K562 (cell line): Measurements from ENCODE around the gene MAN1A1. TPM values are rescaled to one million over a fixed set of nuclear protein-coding genes. Genes with fewer than 3 reads are reported as not detected.

Experiments
- ELF2 ChIP-seq: fragments of 250-450 bp; sonication (Bioruptor Pico); IDR thresholded peaks from 2 replicates; pipeline ENCODE4 v1.5.0; 2021; ENCODE audit warnings: mild to moderate bottlenecking
- ETS1 ChIP-seq: conservative IDR thresholded peaks from 2 replicates; pipeline ENCODE4 v1.6.1; 2011; ENCODE audit warnings: low read depth, mild to moderate bottlenecking, low read length; ENCODE audit not compliant: control insufficient read depth
- EZH2 ChIP-seq: IDR thresholded peaks from 2 replicates; pipeline ENCODE4 v1.6.1; 2012; ENCODE audit warnings: low read depth, mild to moderate bottlenecking, inconsistent platforms, low read length, borderline replicate concordance
- HINFP ChIP-seq: fragments of 450-650 bp; conservative IDR thresholded peaks from 2 replicates; pipeline ENCODE4 v1.6.1; 2016; ENCODE audit warnings: missing genetic modification characterization, low read depth, mild to moderate bottlenecking, control low read depth, missing compliant biosample characterization
- MTA1 ChIP-seq: fragments of 450-650 bp; IDR thresholded peaks from 2 replicates; pipeline ENCODE4 v1.6.1; 2017; ENCODE audit warnings: borderline replicate concordance
- POLR2AphosphoS2 ChIP-seq: IDR thresholded peaks from 2 replicates; pipeline ENCODE4 v1.6.1; 2012; ENCODE audit warnings: low read length, improper control_type of control experiment
- PRDM10 ChIP-seq: fragments of 450-650 bp; IDR thresholded peaks from 2 replicates; pipeline ENCODE4 v1.6.1; 2018; ENCODE audit not compliant: partially characterized antibody
- RBM15 ChIP-seq: fragments of 200-400 bp; formaldehyde crosslinking; IDR thresholded peaks from 2 replicates; pipeline ENCODE4 v1.6.1; 2018; ENCODE audit warnings: mild to moderate bottlenecking, low read length, moderate library complexity; ENCODE audit not compliant: insufficient read depth
- RCOR1 ChIP-seq, 2 experiments: IDR thresholded peaks; 2 replicates each; pipeline ENCODE4 v1.6.1; 2012; ENCODE audit warnings: low read depth in 2 of 2, low read length in 2 of 2, borderline replicate concordance in 1 of 2, improper control_type of control experiment in 1 of 2
- SIN3B ChIP-seq: fragments of 450-650 bp; IDR thresholded peaks from 2 replicates; pipeline ENCODE4 v1.6.1; 2017; ENCODE audit warnings: low read depth, mild to moderate bottlenecking, moderate library complexity
- ZNF143 ChIP-seq: sonication (generic); formaldehyde crosslinking; IDR thresholded peaks from 2 replicates; pipeline ENCODE4 v1.9.0; 2022; ENCODE audit warnings: mild to moderate bottlenecking, missing genetic modification reagents
- ZNF347 ChIP-seq: fragments of 450-650 bp; formaldehyde crosslinking; IDR thresholded peaks from 2 replicates; pipeline ENCODE4 v1.4.0; 2020; ENCODE audit warnings: low read depth, mild to moderate bottlenecking, moderate library complexity
- ZNF407 ChIP-seq: fragments of 450-650 bp; IDR thresholded peaks from 2 replicates; pipeline ENCODE4 v1.6.1; 2016; ENCODE audit warnings: low read depth
- ZSCAN29 ChIP-seq: fragments of 450-650 bp; IDR thresholded peaks from 2 replicates; pipeline ENCODE4 v1.6.1; 2017
- polyA plus RNA-seq, 8 experiments: library from polyadenylated mRNA; depleted of rRNA in 4 of 8; stranded (reverse) in 5 of 8; unstranded in 3 of 8; fragments of >200 nt; fragmentation: Nextera tagmentation in 2 of 8; fragmentation: Illumina TruSeq in 1 of 8; extraction: Ambion mirVana in 2 of 8; extraction: Trizol in 1 of 8; gene quantifications; 2 replicates each; pipeline versions ENCODE4 v1.2.1 to v1.2.3, GENCODE V29; 2011 to 2014; ENCODE audit warnings: inconsistent platforms in 1 of 8, missing spikeins in 1 of 8
- total RNA-seq, 7 experiments: library from RNA; depleted of rRNA in 6 of 7; stranded (reverse); fragments of >200 nt in 6 of 7; fragmentation: Illumina TruSeq in 2 of 7; extraction: Trizol in 2 of 7; gene quantifications; 2 replicates each; pipeline versions ENCODE4 v1.2.1 to v1.2.3, GENCODE V29; 2011 to 2021; ENCODE audit warnings: low replicate concordance in 1 of 7

The MAN1A1 gene
- total and polyA plus RNA-seq, 9 of the 15 experiments (the other 6 are each of a cell fraction or from before 2014, with no cell fraction given), result 24.5 to 78.4 (median 59.7) TPM

GRCh38 chr6:119312875-119313338, 36.7 kb downstream of the MAN1A1 start (continued):
- no peak for TF ChIP-seq ZNF407
- no peak for TF ChIP-seq ZNF143 (CRISPR knock-in tag)
- TF ChIP-seq ZSCAN29, result no peak
- TF ChIP-seq POLR2AphosphoS2, result no peak
- no peak for TF ChIP-seq RBM15
- TF ChIP-seq MTA1, result peak; percentile 69
- TF ChIP-seq ETS1, result no peak
- TF ChIP-seq HINFP (tag), result no peak
- TF ChIP-seq ELF2, result no peak
- TF ChIP-seq EZH2, result no peak
- no peak for TF ChIP-seq ZNF347 (CRISPR knock-in tag)
- no peak for TF ChIP-seq PRDM10
- peak; percentile 60 to 98; a peak in 3 of 4 replicates for TF ChIP-seq RCOR1 (IDR thresholded peaks at IDR 0.05; ENCODE audit: borderline replicate concordance in 1 of 2, low read depth in 2 of 2, low read length in 2 of 2)
- TF ChIP-seq SIN3B, result no peak
